ENCODE data around the gene EPN3.

Gene EPN3

DNA sequence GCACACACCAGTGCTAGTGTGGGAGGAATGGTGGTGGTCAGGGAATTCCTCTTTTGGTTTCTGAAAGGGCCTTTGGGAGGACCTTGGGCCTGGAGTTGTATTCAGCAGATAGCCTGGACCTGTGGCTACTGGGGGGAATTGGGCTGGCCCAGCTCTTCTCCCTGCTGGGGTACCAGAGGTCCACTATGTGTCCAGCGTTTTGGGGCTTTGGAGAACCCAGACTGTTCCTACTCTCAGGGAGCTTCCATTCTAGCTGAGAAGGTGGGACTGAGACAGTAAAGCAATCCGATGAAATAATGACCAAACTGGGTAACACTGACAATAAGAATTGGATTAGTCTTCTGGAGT, 2.4 kb downstream of the EPN3 start:
- DNase-seq (ENCODE audit: low read depth in 2 of 2), result no peak

DNA sequence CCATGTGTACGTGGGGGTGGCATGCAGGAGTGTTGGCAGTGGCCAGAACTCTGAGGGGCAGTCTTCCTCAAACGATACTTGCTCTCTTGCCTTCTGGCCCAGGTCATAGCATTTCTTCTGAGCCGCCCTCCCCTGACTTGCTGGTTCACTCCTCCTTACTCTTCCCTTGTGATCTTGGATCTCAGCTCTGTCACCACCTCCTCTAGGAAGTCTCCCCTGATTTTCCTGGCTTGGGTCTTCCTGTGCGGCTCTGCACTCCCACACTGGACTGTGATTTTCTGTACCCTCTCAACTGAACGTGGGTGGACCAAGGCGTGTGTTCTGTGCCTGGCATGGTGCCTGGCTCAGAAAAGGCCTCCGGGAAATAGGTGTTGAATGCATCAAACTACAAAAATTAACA, 2.9 kb downstream of the EPN3 start:
- DNase-seq (ENCODE audit: low read depth in 2 of 2), result no peak

DNA sequence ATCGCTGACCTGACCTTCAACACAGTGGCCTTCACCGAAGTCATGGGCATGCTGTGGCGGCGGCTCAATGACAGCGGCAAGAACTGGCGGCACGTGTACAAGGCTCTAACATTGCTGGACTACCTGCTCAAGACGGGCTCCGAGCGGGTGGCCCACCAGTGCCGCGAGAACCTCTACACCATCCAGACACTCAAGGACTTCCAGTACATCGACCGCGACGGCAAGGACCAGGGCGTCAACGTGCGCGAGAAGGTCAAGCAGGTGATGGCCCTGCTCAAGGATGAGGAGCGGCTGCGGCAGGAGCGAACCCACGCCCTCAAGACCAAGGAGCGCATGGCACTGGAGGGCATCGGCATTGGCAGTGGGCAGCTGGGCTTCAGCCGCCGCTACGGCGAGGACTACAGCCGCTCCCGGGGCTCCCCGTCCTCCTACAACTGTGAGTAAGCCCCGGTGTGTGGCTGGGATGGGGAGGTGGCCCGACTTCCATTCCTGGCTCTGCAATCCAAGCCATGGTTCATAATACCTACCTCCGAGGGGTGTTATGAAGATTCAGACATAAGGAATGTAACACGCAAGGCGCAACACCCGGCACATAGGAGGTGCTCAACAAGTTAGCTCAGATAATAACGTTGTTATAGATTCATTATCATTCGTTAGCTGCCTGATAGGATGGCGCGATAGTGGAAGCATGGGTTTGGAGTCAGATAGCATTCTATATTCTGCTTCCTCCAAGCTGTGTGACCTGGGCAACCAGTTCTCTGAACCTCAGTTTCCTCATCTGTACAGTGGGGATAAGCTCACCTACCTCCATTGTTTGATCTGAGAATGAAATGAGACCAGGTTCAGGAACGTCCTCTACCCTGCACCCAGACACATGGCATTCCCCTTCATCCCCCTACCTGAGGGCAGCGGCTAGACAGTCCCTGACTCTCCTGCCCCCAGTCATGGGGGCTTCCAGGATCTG, 4.4 kb downstream of the EPN3 start:
- DNase-seq (ENCODE audit: low read depth in 2 of 2), result no peak

DNA sequence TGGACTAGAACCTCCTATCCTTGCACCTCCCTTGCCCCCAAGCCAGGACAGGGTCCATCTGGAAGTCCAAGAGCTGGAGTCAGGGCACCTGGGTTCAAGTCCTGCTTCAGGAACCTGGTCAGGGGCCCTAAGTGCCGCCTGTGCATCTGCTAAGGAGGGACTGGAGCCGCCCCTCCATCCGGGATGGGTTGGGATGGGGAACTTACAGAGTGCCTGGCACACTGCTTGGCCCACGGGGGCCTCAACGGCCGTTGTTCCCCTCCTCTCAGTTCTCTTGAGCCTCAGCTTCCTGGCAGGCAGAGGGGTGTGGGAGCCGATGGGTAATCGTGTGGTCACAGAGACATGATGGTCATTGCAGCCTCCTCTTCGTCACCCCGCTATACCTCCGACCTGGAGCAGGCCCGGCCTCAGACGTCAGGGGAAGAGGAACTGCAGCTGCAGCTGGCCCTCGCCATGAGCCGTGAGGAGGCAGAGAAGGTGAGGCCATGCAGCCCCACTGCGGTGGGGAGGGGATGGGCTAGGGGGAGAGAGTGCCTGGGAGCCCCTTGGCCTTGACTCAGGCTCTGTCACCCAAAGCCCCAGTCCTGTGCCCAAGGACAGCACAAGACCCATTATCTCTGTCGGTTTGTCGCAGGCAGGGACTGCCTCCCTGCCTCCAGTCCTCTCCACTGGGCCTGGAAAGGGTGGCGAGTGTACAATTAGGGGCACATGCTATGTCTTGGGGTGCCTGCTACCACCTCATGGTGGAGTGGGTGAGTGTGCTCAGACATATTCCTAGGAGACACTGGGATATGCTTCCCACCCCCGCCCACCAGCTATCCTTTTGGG, 5.4 kb downstream of the EPN3 start:
- no peak for DNase-seq (ENCODE audit: low read depth in 2 of 2)

DNA sequence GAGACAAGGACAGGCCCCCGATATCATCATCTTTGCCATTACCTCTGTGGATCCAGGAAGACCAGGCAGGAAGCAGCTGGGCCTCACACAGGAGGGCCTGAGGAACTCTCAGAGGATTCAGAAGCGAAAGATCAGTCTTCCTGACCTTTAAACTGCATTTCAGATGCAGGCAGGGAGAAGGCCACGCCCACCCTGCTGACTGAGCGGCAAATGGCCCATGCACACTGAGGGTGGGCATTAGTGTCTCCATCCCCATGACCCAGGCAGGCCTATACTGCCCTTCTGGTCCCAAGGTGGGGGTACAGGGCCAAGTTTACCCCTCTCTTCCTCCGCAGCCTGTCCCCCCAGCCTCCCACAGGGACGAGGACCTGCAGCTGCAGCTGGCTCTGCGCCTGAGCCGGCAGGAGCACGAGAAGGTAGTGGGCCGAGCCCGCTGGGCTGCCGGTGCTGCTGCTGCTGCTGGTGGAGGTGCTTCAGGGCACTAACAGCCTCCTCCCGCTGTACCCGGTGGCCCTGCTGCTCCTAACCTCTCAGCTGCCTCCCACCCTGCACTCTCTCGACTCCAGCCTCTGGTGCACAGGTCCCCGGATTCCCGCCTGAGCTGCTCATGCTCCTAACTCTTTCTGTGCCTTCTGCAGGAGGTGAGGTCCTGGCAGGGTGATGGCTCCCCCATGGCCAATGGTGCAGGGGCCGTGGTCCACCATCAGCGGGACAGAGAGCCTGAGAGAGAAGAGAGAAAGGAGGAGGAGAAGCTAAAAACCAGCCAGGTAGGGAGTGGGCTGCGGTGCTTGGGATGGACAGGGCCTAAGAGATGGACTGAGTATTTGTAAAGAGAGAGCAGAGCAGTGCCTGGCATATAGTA, 6.2 kb downstream of the EPN3 start:
- DNase-seq (ENCODE audit: low read depth in 2 of 2), result no peak

DNA sequence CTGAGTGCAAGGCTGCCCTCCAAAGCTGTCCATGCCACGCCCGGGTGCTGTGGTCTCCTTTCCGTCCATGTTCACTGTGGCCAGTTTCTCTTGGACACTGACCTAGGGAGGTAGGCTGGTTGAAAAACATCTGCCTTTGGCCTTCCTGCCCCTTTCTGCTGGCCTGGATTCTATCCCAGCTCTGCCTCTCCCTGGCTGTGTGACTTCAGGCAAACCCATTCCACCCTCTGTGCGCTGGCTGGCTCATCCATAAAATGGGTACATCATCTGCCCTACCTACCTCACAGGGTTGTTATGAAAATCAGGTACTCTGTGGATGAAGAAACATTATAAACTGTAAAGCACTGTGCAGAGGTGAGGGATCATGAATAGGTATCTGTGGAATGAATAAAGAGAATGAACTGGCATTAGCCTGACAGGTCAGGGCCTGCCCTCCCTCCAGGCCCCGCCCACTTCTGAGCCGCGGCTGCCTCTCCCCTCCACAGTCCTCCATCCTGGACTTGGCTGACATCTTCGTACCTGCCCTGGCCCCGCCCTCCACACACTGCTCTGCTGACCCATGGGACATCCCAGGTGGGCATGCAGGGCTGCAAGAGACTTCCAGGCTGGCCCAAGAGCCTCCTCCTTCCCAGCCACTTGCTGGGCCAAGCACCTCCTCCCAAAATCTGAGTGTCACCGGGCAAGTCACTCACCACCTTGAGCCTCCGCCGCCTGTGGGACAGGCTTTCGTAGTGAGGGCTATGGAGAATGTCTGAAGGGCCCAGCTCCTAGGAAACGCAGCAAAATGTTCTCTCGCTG, 7.4 kb downstream of the EPN3 start:
- DNase-seq (ENCODE audit: low read depth in 2 of 2), result no peak

DNA sequence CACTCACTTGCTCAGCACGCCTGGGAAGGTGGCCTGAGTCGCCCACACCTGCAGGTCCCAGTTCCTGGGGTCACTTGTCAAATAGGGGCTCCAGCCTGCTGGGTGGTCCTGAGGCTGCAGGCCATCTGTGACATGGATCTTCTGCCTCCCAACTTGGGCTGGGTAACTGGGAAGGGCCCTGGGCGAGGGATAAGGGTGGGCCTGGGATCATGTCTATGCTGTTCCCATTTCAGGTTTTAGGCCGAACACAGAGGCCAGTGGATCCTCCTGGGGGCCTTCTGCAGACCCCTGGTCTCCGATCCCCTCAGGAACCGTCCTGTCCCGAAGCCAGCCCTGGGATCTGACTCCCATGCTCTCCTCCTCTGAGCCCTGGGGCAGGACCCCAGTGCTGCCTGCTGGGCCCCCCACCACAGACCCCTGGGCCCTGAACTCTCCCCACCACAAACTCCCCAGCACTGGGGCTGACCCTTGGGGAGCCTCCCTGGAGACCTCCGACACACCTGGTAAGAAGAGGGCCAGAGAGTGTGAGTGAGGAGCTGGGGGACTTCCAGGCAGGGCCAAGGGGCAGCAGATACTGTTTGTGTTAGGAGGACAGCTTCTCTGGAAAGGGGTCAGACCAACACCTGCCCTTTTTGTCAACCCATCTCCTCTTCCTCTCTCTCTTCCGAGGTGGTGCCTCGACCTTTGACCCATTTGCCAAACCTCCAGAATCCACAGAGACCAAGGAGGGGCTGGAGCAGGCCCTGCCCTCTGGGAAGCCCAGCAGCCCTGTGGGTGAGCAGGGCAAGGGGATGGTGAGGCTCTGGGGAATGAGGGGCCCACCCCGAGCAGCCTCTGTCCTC, 8.2 kb downstream of the EPN3 start:
- no peak for DNase-seq (ENCODE audit: low read depth in 2 of 2)

DNA sequence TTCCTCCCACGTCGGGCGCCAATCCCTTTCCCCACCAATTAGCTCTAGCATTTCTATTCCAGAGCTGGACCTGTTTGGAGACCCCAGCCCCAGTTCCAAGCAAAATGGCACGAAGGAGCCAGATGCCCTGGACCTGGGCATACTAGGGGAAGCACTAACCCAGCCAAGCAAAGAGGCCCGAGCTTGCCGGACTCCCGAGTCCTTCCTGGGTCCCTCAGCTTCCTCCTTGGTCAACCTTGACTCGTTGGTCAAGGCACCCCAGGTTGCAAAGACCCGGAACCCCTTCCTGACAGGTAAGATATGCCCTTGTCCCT, 8.8 kb downstream of the EPN3 start:
- DNase-seq (ENCODE audit: low read depth in 2 of 2), result no peak

DNA sequence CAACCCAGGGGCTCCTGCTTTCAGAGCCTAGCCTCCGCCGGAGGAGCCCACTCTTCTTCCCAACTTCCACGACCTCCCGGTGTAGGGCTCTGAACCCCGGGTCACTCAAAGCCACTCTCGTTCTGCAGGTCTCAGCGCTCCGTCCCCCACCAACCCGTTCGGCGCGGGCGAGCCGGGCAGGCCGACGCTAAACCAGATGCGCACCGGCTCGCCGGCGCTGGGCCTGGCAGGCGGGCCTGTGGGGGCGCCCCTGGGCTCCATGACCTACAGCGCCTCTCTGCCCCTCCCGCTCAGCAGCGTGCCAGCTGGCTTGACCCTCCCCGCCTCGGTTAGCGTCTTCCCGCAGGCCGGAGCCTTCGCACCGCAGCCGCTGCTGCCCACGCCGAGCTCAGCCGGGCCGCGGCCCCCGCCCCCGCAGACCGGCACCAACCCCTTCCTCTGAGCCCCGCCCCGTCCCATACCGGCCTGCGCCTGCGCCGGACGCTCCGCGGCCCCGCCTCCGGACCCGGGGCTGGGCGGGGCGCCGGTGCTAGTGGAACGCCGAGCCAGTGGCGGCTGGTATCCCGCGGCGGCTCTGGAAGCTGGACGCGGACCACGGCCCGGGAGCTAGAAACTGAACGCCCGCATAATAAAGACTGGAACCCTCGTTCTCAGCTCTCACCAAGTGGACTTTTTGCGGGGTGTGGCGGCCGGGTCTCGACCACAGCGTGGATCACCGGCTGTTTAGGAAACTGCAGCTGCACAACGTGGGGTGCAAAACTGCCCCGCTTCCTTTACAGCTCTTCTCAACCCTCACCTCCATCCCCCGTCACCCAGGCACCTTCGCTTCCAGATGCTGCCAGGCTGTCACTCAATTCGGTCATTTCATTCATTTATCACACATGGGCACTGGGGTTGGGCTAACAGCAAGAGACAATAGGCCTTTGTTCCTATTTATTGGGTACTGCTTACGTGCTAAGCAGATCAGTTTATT, 9.5 kb downstream of the EPN3 start:
- DNase-seq (ENCODE audit: low read depth in 2 of 2), result peak; percentile 51 to 54

DNA sequence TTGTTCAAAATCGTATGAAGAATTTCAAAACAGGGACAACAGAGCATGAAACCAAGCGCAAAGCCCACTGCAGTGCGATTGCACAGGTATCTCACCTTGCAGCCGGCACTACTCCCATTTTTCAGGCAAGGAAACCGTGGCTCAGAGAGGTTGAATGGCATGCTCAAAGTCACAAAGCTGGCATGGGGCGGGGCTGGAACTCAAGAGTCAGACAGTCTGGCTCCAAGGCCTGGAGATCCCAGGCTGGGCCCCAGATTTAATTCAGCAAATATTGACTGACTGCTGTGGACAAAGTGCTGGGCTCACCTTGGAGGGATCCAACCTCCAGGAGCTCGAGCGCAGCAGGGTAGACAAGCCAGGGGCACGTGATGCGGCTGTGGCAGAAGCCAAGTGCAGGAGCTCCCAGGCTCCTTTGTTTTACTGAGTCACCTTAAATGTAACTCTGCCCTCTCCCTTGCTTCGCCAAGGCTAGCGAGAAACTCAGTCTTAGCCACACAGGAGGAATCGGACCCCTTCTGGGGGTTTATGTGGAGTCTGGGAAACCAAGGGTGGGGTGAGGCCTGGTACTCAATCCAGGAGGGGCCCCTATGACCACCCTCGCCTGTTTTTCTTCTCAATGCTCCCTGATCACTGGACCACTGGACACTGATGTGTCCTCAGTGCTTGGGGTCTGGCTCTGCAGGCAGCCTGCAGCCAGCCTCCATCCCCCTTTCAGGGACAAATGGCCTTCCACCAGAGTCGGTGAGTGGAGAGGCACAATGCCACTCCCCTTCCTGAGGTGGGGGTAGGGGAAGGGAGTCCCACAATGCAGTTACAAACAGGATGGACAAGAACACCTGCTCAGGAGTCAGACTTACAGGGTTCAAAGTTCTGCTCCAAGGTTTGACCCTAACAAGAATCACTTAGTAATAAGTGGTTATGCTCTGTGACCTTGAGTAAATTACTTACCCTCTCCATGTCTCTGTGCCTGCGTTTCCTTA, 10.6 kb downstream of the EPN3 start:
- no peak for DNase-seq (ENCODE audit: low read depth in 2 of 2)

DNA sequence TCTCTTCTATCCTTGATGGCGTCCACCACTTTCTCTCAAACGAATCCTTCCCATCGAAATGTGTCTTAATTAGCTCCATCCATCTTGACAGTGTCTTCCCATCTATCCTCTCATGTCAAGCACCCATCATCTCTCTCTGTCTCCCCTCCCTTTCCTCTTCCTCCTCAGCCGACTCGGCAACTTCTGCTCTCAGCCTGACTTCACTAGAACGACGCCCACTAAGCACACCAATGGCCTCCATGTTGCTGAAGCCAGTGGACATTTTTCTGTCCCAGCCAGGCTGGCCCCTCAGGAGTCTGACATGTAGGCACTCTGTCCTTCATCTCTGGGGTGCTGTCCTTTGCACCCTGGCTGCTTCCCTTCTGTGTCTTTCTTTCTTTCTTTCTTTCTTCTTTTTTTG, 12.0 kb downstream of the EPN3 start:
- no peak for DNase-seq (ENCODE audit: low read depth in 2 of 2)

DNA sequence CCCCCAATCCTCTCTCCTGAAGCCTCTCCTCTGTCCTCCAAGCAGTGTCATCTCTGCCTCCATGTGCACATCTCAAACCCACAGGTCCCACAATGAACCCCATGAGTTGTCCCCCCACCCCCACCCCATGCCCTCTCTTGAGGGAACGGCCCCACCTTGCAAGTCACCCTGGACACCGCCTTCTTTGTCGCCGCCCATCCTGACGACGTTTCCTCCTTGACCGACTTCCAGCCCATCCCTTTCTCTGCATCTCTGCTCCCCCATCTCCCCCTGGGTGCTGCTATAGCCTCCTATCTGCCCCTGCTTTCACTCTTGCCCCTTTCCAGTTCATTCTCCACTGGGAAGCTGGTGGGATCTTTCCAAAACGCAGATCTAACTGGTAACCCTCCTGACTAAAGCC, 12.8 kb downstream of the EPN3 start:
- DNase-seq (ENCODE audit: low read depth in 2 of 2), result no peak

DNA sequence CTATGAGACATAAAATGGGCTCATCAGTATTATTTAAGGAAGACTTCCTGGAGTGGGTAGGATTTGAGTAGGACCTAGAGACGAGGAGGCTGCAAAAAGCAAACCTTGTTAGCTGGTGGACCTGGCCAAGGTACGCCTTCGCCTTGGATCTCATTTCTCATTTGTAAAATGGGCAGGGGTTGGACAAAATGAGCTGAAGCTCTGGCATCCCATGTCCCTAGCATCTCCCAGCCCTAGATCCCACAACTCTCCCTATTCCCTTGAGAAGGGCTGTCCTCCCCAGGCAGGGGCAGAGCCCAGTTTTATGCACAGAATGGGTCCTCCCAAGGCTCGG, 14.1 kb downstream of the EPN3 start:
- no peak for DNase-seq (ENCODE audit: low read depth in 2 of 2)

DNA sequence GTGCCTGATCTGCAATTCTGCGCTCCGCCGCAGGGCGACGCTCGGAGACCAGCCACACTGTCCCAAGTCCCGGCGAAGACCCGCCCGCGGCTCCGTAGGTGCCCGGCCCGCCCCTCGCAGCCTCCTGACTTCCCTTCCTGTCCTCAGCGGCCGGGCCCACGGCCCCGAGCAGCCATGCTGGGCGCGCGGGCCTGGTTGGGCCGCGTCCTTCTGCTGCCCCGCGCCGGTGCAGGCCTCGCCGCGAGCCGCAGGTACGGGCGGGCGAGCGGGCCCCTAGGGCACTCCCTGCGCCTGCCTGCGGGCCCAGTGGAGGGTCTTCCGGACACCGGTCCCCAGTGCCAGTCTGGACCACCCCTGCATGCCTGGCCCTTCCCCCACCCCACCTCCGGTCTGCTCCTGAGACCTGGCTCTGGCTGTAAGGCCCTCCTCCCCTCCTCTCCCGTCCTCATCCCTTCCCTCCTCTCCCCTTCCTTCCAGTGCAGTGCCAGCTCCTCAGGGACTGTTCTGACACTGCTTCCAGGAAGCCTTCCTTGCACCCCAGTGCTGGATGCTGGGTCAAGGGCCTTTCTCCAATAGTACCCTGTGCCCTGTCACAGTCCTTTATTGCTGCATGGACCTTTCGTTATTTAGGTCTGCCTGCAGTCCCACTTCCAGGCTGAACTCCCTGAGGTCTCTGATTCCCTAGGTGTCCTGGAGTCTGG, 14.7 kb downstream of the EPN3 start, which contains the start of gene SPATA20:
SPATA20 (plus strand) TSS at position 140 of the 701 bp plus-strand sequence; CDS start at position 175, 35 bp downstream.
- peak; percentile 68 to 71 for DNase-seq (ENCODE audit: low read depth in 2 of 2)

DNA sequence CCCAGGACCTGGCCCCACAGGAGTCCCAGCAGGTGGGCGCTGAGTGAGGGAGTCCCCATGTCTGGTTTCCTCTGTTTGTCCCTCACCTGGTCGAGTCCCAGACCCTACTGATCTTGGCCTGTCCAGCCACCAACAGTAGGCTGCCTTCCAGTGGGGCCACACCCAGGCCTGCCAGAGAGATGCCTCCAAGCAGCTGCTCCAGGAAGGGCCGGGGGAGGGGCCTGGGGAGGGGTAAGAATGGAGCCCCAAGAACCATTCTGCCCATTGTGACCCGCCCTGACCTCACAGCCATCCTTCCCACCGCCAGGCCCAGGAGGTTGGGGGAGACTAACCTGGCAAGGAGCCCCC, 15.2 kb downstream of the EPN3 start:
- DNase-seq (ENCODE audit: low read depth in 2 of 2), result no peak

DNA sequence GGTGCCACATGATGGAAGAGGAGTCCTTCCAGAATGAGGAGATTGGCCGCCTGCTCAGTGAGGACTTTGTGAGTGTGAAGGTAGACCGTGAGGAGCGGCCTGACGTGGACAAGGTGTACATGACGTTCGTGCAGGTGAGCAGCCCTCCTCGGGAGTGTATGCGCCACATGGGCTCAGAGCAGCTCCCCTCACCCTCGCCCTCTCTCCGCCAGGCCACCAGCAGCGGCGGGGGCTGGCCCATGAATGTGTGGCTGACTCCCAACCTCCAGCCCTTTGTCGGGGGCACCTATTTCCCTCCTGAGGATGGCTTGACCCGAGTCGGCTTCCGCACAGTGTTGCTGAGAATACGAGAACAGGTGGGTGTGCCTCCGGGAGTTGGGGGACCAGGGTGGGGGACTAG, 16.3 kb downstream of the EPN3 start:
- DNase-seq (ENCODE audit: low read depth in 2 of 2), result no peak

DNA sequence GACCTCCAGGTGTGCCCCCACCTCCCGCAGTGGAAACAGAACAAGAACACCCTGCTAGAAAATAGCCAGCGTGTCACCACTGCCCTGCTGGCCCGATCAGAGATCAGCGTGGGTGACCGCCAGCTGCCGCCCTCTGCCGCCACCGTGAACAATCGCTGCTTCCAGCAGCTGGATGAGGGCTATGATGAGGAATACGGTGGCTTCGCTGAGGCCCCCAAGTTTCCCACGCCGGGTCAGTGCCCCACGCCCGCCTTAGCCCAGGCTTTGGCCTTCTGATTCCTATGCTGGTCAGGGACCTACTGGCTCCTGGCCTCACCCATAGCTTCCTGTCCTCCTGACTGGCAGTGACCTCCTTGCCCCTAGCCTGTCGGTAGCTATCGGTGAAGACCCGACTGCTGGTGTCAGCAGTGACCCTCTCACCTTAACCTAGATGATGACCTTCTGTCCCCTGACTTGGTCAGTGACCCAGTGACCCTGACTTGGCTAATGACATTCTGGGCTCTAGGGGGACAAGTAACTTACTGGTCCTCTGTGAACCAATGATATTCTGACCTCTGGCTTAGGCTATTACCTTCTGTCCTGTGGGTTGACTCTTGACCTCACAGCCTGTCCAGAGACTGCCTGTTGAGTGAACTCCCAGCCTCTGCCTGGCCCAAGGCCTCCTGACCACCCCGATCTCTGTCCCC, 16.9 kb downstream of the EPN3 start:
- DNase-seq (ENCODE audit: low read depth in 2 of 2), result no peak
